BE2C (cell line): ENCODE measurements around the gene DYNC1LI1.

ENCODE experiments used
- DNase-seq: peaks from one replicate; pipeline ENCODE4 v3.0.0-alpha.2; 2020
- H3K27me3 ChIP-seq: fragments of 250-450 bp; sonication (Bioruptor Pico); 2 replicates; pipeline ENCODE4 v1.5.1; 2020; ENCODE audit warnings: mild to moderate bottlenecking
- H3K36me3 ChIP-seq: fragments of 250-450 bp; sonication (Bioruptor Pico); 2 replicates; pipeline ENCODE4 v1.5.1; 2020; ENCODE audit warnings: mild to moderate bottlenecking
- H3K4me1 ChIP-seq: fragments of 250-450 bp; sonication (Bioruptor Pico); 2 replicates; pipeline ENCODE4 v1.5.1; 2020
- H3K4me3 ChIP-seq: 2 replicates; pipeline ENCODE4 v1.5.1; 2011; ENCODE audit warnings: low read depth, low read length
- H3K9me3 ChIP-seq: fragments of 250-450 bp; sonication (Bioruptor Pico); 2 replicates; pipeline ENCODE4 v1.5.1; 2020
- TF ChIP-seq, protein P1 (sequence below): IDR thresholded peaks from 2 replicates; pipeline ENCODE4 v1.5.1; 2012; ENCODE audit warnings: mild to moderate bottlenecking, low read depth, low read length

The DYNC1LI1 gene

DNA sequence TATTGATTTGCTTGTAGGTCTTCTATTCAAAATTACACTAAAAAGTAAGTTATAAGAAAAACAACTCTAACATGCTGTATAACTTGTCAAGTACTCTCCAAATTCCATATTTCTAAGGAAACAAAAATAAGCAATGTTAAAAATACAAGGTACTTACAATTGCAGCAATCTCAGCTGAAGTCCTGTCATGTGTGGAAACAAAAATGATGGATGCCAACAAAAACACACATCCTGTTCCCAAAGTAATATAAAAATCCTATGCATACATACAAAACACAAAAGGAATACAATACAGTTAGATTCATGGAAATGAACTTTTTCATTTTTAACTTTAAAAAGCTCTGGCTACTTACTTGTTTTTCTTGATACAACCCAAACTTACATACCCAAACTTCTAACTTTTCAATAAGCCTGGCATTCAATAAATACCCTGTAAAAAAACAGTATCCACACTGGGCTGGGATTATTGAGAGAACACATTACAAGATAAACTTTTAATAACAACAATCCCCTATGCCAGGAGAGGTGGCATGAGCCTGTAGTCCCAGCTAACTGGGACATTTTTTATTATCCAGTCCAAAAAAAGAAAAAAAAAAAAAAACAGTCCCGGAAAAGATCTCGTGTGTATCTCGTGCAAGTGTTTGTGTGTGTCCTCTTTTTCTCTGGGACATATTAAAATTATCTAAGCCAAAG is 82.7 kb downstream of the DYNC1LI1 start:
- no peak for DNase-seq
- H3K9me3 ChIP-seq, result no peaks in the 10 kb centered on the region

DNA sequence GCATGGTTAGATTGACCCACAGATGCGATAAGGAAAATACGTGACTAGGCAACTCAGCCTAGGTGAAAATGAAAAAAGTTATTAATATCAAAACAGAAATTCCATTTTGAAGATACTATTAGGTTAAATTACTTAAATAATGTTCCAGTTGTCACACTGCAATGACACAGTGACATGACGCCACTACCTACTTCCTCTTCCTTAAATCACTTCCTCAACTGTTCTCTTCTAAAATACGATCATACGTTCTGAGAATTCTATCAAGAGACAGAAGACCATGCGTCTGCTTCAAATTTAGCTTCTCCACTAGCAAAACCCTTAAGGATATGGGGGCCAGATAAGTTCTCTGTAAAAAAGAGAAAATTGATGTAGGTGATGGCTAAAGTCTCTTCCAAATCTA is 86.2 kb downstream of the DYNC1LI1 start:
- TF ChIP-seq, protein P1, sequence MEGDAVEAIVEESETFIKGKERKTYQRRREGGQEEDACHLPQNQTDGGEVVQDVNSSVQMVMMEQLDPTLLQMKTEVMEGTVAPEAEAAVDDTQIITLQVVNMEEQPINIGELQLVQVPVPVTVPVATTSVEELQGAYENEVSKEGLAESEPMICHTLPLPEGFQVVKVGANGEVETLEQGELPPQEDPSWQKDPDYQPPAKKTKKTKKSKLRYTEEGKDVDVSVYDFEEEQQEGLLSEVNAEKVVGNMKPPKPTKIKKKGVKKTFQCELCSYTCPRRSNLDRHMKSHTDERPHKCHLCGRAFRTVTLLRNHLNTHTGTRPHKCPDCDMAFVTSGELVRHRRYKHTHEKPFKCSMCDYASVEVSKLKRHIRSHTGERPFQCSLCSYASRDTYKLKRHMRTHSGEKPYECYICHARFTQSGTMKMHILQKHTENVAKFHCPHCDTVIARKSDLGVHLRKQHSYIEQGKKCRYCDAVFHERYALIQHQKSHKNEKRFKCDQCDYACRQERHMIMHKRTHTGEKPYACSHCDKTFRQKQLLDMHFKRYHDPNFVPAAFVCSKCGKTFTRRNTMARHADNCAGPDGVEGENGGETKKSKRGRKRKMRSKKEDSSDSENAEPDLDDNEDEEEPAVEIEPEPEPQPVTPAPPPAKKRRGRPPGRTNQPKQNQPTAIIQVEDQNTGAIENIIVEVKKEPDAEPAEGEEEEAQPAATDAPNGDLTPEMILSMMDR, result no peak
- no peak for DNase-seq
- H3K9me3 ChIP-seq, result no peaks in the 10 kb centered on the region
- no peak overlapping the region for H3K4me3 ChIP-seq
- no peaks in the 10 kb centered on the region for H3K36me3 ChIP-seq
- no peaks in the 10 kb centered on the region for H3K27me3 ChIP-seq
- H3K4me1 ChIP-seq, result no peaks in the 10 kb centered on the region

More for the DNA sequence above, 82.7 kb downstream of the DYNC1LI1 start:
- Histone ChIP-seq H3K36me3 (no peaks in the 10 kb centered on the region), H3K4me3 (no peak overlapping the region), H3K27me3 (no peaks in the 10 kb centered on the region), H3K4me1 (no peaks in the 10 kb centered on the region)
- TF ChIP-seq, protein P1, result no peak

DNA sequence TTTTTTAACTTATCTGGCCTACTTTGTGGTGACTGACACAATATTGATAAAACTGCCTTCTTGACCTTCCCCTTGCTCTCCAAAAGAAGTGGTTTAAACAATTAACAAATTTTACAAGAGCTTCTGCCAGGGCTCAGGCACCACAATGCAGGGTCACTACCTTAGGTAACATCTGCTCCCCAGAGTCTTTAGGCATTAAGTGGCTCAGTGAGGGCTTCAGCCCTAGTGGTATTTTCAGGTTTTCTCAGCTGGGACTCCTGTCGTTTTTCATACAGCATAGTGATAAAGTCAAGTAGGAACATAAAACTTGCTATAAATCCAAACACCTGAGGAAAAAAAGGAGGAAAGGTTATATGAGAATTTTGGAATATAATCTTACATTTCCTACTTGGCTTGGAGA is 86.9 kb downstream of the DYNC1LI1 start:
- H3K9me3 ChIP-seq, result no peaks in the 10 kb centered on the region
- H3K27me3 ChIP-seq, result no peaks in the 10 kb centered on the region
- H3K36me3 ChIP-seq, result no peaks in the 10 kb centered on the region
- no peaks in the 10 kb centered on the region for H3K4me1 ChIP-seq
- H3K4me3 ChIP-seq, result no peak overlapping the region
- TF ChIP-seq, protein P1, result no peak
- DNase-seq, result no peak

DNA sequence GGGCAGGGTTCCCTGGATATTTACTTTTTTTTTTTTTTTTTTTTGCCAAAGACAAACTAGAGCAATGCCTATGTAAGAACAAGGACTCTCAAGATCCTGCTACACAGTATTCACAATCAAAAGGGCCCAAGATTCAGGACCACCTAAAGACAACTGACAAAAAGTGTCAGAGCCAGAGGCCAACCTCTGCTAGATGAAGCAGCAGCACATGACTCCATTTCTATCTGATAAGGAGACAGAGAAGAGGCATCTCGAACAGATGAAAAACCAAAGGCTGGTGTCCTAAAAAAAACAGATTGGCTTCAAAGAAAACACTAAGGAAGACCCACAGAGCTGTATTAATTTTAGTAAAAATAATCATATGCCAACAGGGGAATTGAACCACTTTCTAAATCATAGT is 88.0 kb downstream of the DYNC1LI1 start:
- TF ChIP-seq, protein P1, result no peak
- no peak for DNase-seq
- Histone ChIP-seq H3K36me3 (no peaks in the 10 kb centered on the region), H3K27me3 (no peaks in the 10 kb centered on the region), H3K4me1 (no peaks in the 10 kb centered on the region), H3K4me3 (no peak overlapping the region), H3K9me3 (no peaks in the 10 kb centered on the region)

DNA sequence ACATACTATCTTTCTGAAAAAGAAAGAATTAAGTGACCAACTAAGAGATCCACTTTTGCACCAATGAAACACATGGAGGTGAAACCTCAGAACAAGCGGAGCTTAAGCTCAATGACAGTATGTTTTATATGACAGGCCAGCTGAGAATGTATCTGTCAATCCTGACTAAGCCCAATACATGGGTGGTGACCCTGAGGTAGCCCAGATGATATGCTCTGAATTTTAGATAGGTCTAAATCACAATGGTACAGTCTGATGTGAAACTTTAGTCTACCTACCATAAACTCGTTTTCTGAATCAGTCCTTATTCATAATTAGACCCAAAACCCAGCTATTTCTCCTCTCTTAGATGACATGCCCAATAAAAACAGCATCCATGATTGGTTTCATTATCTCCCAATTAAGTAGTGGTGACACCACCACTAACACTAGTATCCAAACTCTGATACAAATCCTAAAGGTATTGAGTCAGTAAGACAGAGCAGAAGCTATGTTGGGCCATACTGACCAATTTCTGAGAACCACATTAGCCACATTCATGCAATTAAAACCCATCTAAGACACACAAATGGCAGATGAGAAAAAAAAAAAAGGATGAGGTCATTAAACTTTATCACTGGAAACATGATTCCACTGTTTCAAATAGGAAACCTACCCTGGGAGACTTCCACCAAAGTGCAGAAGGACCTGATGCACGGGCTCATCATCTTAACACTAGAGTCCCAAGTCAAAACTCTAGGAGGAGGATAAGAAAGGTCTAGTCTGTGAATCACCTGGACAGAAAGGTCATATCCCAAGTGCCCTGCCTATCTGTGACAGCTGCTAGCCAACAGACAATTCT is 88.6 kb downstream of the DYNC1LI1 start:
- no peaks in the 10 kb centered on the region for H3K27me3 ChIP-seq
- no peak overlapping the region for H3K4me3 ChIP-seq
- no peaks in the 10 kb centered on the region for H3K4me1 ChIP-seq
- no peaks in the 10 kb centered on the region for H3K36me3 ChIP-seq
- TF ChIP-seq, protein P1, result no peak
- DNase-seq, result no peak
- H3K9me3 ChIP-seq, result no peaks in the 10 kb centered on the region

DNA sequence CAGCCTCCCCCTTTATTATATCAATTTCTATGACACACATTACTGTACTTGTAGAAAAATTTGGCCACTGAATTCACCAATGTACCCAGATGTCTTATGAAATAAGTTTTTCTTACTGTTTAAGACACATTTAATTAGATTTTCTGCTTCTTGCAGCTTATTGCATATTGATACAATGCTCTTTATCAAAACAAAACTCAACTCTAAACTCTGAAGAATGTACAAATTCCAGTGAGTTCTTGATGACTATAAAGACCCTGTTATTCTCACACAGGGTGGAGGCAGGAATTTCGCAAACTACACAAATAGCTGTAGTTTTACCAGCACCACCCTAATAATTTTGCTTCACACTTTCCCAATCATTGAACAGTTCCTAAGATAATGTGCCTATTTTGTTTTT is 90.1 kb downstream of the DYNC1LI1 start:
- Histone ChIP-seq H3K36me3 (no peaks in the 10 kb centered on the region), H3K27me3 (no peaks in the 10 kb centered on the region), H3K4me3 (no peak overlapping the region), H3K4me1 (no peaks in the 10 kb centered on the region), H3K9me3 (no peaks in the 10 kb centered on the region)
- TF ChIP-seq, protein P1, result no peak
- no peak for DNase-seq
